WERI-Rb-1 (cell line): ENCODE measurements around the gene RIN3.
A peak's percentile ranks its signal among the peaks of the same experiment; 100 is the strongest.

Experiments
- DNase-seq: peaks from one replicate; pipeline ENCODE4 v3.0.0-alpha.2; 2020
- H3K27ac ChIP-seq: fragments of 250-450 bp; sonication (Bioruptor Pico); 2 replicates; pipeline ENCODE4 v1.5.1; 2020; ENCODE audit warnings: mild to moderate bottlenecking, moderate library complexity
- H3K27me3 ChIP-seq: fragments of 250-450 bp; sonication (Bioruptor Pico); 2 replicates; pipeline ENCODE4 v1.5.1; 2021; ENCODE audit warnings: mild to moderate bottlenecking, low read depth, moderate library complexity; ENCODE audit not compliant: insufficient read depth, severe bottlenecking
- H3K36me3 ChIP-seq: fragments of 250-450 bp; sonication (Bioruptor Pico); 2 replicates; pipeline ENCODE4 v1.5.1; 2020; ENCODE audit warnings: mild to moderate bottlenecking, moderate library complexity
- H3K4me3 ChIP-seq: 2 replicates; pipeline ENCODE4 v1.5.1; 2011; ENCODE audit warnings: low read depth, mild to moderate bottlenecking, control low read depth, low read length
- H3K9me3 ChIP-seq: fragments of 250-450 bp; sonication (Bioruptor Pico); 2 replicates; pipeline ENCODE4 v1.5.1; 2021; ENCODE audit warnings: mild to moderate bottlenecking, moderate library complexity; ENCODE audit not compliant: severe bottlenecking
- CTCF ChIP-seq: IDR thresholded peaks from 2 replicates; pipeline ENCODE4 v1.5.1; 2011; ENCODE audit warnings: low read depth, mild to moderate bottlenecking, control low read depth, inconsistent platforms, low read length

The RIN3 gene

GRCh38 chr14:92586963-92587699, 73.5 kb downstream of the RIN3 start:
- Histone ChIP-seq H3K27me3 (no peaks in the 10 kb centered on the region), H3K27ac (no peak overlapping the region)

GRCh38 chr14:92587700-92588085, 74.1 kb downstream of the RIN3 start:
- Histone ChIP-seq H3K27ac (no peak overlapping the region), H3K27me3 (no peaks in the 10 kb centered on the region)
- no peak for TF ChIP-seq CTCF

More at GRCh38 chr14:92586963-92587699, 73.5 kb downstream of the RIN3 start:
- H3K36me3 ChIP-seq = no peaks in the 10 kb centered on the region
- H3K9me3 ChIP-seq = no peaks in the 10 kb centered on the region
- no peak for DNase-seq
- H3K4me3 ChIP-seq = no peak overlapping the region
- no peak for TF ChIP-seq CTCF

GRCh38 chr14:92589213-92589852, 75.8 kb downstream of the RIN3 start:
- Histone ChIP-seq H3K27ac (no peak overlapping the region), H3K4me3 (no peak overlapping the region), H3K36me3 (no peaks in the 10 kb centered on the region), H3K9me3 (no peaks in the 10 kb centered on the region), H3K27me3 (no peaks in the 10 kb centered on the region)
- peak; percentile 66 for TF ChIP-seq CTCF
- DNase-seq = peak; percentile 24

More at GRCh38 chr14:92587700-92588085, 74.1 kb downstream of the RIN3 start:
- H3K4me3 ChIP-seq = no peak overlapping the region
- no peaks in the 10 kb centered on the region for H3K9me3 ChIP-seq
- DNase-seq = no peak
- H3K36me3 ChIP-seq = no peaks in the 10 kb centered on the region

GRCh38 chr14:92590176-92590575, 76.6 kb downstream of the RIN3 start:
- Histone ChIP-seq H3K27me3 (no peaks in the 10 kb centered on the region), H3K36me3 (no peaks in the 10 kb centered on the region), H3K9me3 (no peaks in the 10 kb centered on the region), H3K4me3 (no peak overlapping the region), H3K27ac (no peak overlapping the region)
- no peak for TF ChIP-seq CTCF
- DNase-seq = no peak

- H3K36me3 ChIP-seq = no peaks in the 10 kb centered on the region
- TF ChIP-seq CTCF = no peak
- H3K4me3 ChIP-seq = no peak overlapping the region
- H3K27ac ChIP-seq = no peak overlapping the region
- no peaks in the 10 kb centered on the region for H3K27me3 ChIP-seq
- no peak for DNase-seq
- no peaks in the 10 kb centered on the region for H3K9me3 ChIP-seq
Observed at GRCh38 chr14:92590941-92591340, 77.4 kb downstream of the RIN3 start.
